ENCODE results near the gene KRTAP3-1.
"Not testable (repeated sequence)": the region's sequence is repeated elsewhere in the genome, so short reads cannot be mapped to it uniquely, and the experiment has no call there.

The KRTAP3-1 gene

GRCh38 chr17:41052566-41052965 lies 43.6 kb upstream of the KRTAP3-1 start:
- no peak for TF ChIP-seq CTCF (conservative IDR thresholded peaks at IDR 0.05; ENCODE audit: low read depth, low read length)
- Histone ChIP-seq H3K27ac (no peak overlapping the region), H3K4me1 (ENCODE audit: low read depth, poor library complexity, severe bottlenecking) (no peaks in the 10 kb centered on the region), H3K4me3 (IDR thresholded peaks at IDR 0.05; ENCODE audit: insufficient read depth, low read depth, low read length) (no peak overlapping the region), H2AFZ (ENCODE audit: low read depth) (no peak overlapping the region), H3K27me3 (ENCODE audit: insufficient read depth, low read depth) (no peaks in the 10 kb centered on the region), H3K79me2 (ENCODE audit: insufficient read depth, low read depth) (no peaks in the 10 kb centered on the region), H4K20me1 (ENCODE audit: insufficient read depth) (no peaks in the 10 kb centered on the region), H3K36me3 (ENCODE audit: insufficient read depth) (no peaks in the 10 kb centered on the region), H3K9ac (no peak overlapping the region), H3K4me2 (no peak overlapping the region)

- Histone ChIP-seq H3K27ac (no peak overlapping the region), H2AFZ (ENCODE audit: low read depth) (no peak overlapping the region)
- TF ChIP-seq CTCF (conservative IDR thresholded peaks at IDR 0.05; ENCODE audit: low read depth, low read length), result no peak
Measured at GRCh38 chr17:41049110-41049509, 40.2 kb upstream of the KRTAP3-1 start.

GRCh38 chr17:41048441-41048840 lies 39.5 kb upstream of the KRTAP3-1 start:
- no peak overlapping the region for H3K9ac ChIP-seq
- no peak overlapping the region for H3K4me2 ChIP-seq
- H3K4me1 ChIP-seq (ENCODE audit: low read depth, poor library complexity, severe bottlenecking), result no peaks in the 10 kb centered on the region
- H2AFZ ChIP-seq (ENCODE audit: low read depth), result no peak overlapping the region
- no peak overlapping the region for H3K4me3 ChIP-seq (IDR thresholded peaks at IDR 0.05; ENCODE audit: insufficient read depth, low read depth, low read length)
- TF ChIP-seq CTCF (conservative IDR thresholded peaks at IDR 0.05; ENCODE audit: low read depth, low read length), result no peak
- no peaks in the 10 kb centered on the region for H3K79me2 ChIP-seq (ENCODE audit: insufficient read depth, low read depth)
- no peaks in the 10 kb centered on the region for H3K36me3 ChIP-seq (ENCODE audit: insufficient read depth)
- no peaks in the 10 kb centered on the region for H3K27me3 ChIP-seq (ENCODE audit: insufficient read depth, low read depth)
- H4K20me1 ChIP-seq (ENCODE audit: insufficient read depth), result no peaks in the 10 kb centered on the region
- H3K27ac ChIP-seq, result no peak overlapping the region

More at GRCh38 chr17:41049110-41049509, 40.2 kb upstream of the KRTAP3-1 start:
- H3K9ac ChIP-seq, result no peak overlapping the region
- H4K20me1 ChIP-seq (ENCODE audit: insufficient read depth), result no peaks in the 10 kb centered on the region
- H3K4me1 ChIP-seq (ENCODE audit: low read depth, poor library complexity, severe bottlenecking), result no peaks in the 10 kb centered on the region
- no peak overlapping the region for H3K4me2 ChIP-seq
- no peaks in the 10 kb centered on the region for H3K79me2 ChIP-seq (ENCODE audit: insufficient read depth, low read depth)
- no peaks in the 10 kb centered on the region for H3K27me3 ChIP-seq (ENCODE audit: insufficient read depth, low read depth)
- no peaks in the 10 kb centered on the region for H3K36me3 ChIP-seq (ENCODE audit: insufficient read depth)
- H3K4me3 ChIP-seq (IDR thresholded peaks at IDR 0.05; ENCODE audit: insufficient read depth, low read depth, low read length), result no peak overlapping the region

GRCh38 chr17:41046735-41047465 lies 38.0 kb upstream of the KRTAP3-1 start, which contains the start of gene KRTAP2-1:
Gene KRTAP2-1 (minus strand): TSS chr17:41047316. CDS start chr17:41047267, 49 bp downstream.
- not testable (repeated sequence) for H3K4me3 ChIP-seq (IDR thresholded peaks at IDR 0.05; ENCODE audit: insufficient read depth, low read depth, low read length); H3K9ac ChIP-seq; H3K27ac ChIP-seq; H3K79me2 ChIP-seq (ENCODE audit: insufficient read depth, low read depth); H3K4me1 ChIP-seq (ENCODE audit: low read depth, poor library complexity, severe bottlenecking); H3K36me3 ChIP-seq (ENCODE audit: insufficient read depth); H3K27me3 ChIP-seq (ENCODE audit: insufficient read depth, low read depth); H4K20me1 ChIP-seq (ENCODE audit: insufficient read depth); H2AFZ ChIP-seq (ENCODE audit: low read depth); H3K4me2 ChIP-seq

GRCh38 chr17:41042953-41043352 lies 34.0 kb upstream of the KRTAP3-1 start:
- Histone ChIP-seq H3K27me3 (ENCODE audit: insufficient read depth, low read depth) (no peaks in the 10 kb centered on the region), H3K79me2 (ENCODE audit: insufficient read depth, low read depth) (no peaks in the 10 kb centered on the region), H3K9ac (no peak overlapping the region), H2AFZ (ENCODE audit: low read depth) (no peak overlapping the region), H3K4me2 (no peak overlapping the region), H4K20me1 (ENCODE audit: insufficient read depth) (no peaks in the 10 kb centered on the region), H3K4me1 (ENCODE audit: low read depth, poor library complexity, severe bottlenecking) (no peaks in the 10 kb centered on the region), H3K27ac (no peak overlapping the region), H3K36me3 (ENCODE audit: insufficient read depth) (no peaks in the 10 kb centered on the region), H3K4me3 (IDR thresholded peaks at IDR 0.05; ENCODE audit: insufficient read depth, low read depth, low read length) (no peak overlapping the region)
- no peak for TF ChIP-seq CTCF (conservative IDR thresholded peaks at IDR 0.05; ENCODE audit: low read depth, low read length)

- H4K20me1 ChIP-seq (ENCODE audit: insufficient read depth); H3K79me2 ChIP-seq (ENCODE audit: insufficient read depth, low read depth); H3K4me1 ChIP-seq (ENCODE audit: low read depth, poor library complexity, severe bottlenecking); H3K27ac ChIP-seq; H3K36me3 ChIP-seq (ENCODE audit: insufficient read depth); H3K27me3 ChIP-seq (ENCODE audit: insufficient read depth, low read depth); H3K9ac ChIP-seq; H3K4me3 ChIP-seq (IDR thresholded peaks at IDR 0.05; ENCODE audit: insufficient read depth, low read depth, low read length); H2AFZ ChIP-seq (ENCODE audit: low read depth); H3K4me2 ChIP-seq: not testable (repeated sequence)
Measured at GRCh38 chr17:41040783-41041571, 32.0 kb upstream of the KRTAP3-1 start, which contains the start of gene KRTAP1-1. Gene KRTAP1-1 (minus strand): TSS chr17:41041450. CDS start chr17:41041397, 53 bp downstream.
